ENCODE measurements around the gene PEAK1. TPM values are rescaled to one million over a fixed set of nuclear protein-coding genes. Genes with fewer than 3 reads are reported as not detected.

Gene PEAK1
- total and polyA plus RNA-seq, 9 of the 15 experiments (the other 6 are each of a cell fraction or from before 2014, with no cell fraction given), result 0.99 to 22.4 (median 10.8) TPM

- TF ChIP-seq MGA (IDR thresholded peaks at IDR 0.05), result no peak
- TF ChIP-seq ZNF551 (CRISPR knock-in tag; IDR thresholded peaks at IDR 0.05), result no peak
- TF ChIP-seq, protein P1, sequence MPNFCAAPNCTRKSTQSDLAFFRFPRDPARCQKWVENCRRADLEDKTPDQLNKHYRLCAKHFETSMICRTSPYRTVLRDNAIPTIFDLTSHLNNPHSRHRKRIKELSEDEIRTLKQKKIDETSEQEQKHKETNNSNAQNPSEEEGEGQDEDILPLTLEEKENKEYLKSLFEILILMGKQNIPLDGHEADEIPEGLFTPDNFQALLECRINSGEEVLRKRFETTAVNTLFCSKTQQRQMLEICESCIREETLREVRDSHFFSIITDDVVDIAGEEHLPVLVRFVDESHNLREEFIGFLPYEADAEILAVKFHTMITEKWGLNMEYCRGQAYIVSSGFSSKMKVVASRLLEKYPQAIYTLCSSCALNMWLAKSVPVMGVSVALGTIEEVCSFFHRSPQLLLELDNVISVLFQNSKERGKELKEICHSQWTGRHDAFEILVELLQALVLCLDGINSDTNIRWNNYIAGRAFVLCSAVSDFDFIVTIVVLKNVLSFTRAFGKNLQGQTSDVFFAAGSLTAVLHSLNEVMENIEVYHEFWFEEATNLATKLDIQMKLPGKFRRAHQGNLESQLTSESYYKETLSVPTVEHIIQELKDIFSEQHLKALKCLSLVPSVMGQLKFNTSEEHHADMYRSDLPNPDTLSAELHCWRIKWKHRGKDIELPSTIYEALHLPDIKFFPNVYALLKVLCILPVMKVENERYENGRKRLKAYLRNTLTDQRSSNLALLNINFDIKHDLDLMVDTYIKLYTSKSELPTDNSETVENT (CRISPR knock-in tag; IDR thresholded peaks at IDR 0.05), result no peak
- no peak for TF ChIP-seq NCOA1 (IDR thresholded peaks at IDR 0.05; ENCODE audit: low read depth)
- no peak for TF ChIP-seq ZNF311 (CRISPR knock-in tag; IDR thresholded peaks at IDR 0.05)
- TF ChIP-seq NFRKB (IDR thresholded peaks at IDR 0.05; ENCODE audit: low read depth), result no peak
- TF ChIP-seq, protein P2, sequence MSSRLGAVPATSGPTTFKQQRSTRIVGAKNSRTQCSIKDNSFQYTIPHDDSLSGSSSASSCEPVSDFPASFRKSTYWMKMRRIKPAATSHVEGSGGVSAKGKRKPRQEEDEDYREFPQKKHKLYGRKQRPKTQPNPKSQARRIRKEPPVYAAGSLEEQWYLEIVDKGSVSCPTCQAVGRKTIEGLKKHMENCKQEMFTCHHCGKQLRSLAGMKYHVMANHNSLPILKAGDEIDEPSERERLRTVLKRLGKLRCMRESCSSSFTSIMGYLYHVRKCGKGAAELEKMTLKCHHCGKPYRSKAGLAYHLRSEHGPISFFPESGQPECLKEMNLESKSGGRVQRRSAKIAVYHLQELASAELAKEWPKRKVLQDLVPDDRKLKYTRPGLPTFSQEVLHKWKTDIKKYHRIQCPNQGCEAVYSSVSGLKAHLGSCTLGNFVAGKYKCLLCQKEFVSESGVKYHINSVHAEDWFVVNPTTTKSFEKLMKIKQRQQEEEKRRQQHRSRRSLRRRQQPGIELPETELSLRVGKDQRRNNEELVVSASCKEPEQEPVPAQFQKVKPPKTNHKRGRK (tag; IDR thresholded peaks at IDR 0.05), result no peak
- no peak for TF ChIP-seq FOXJ3 (CRISPR knock-in tag; IDR thresholded peaks at IDR 0.05)
- no peak for TF ChIP-seq CREBBP (IDR thresholded peaks at IDR 0.05; ENCODE audit: low read depth, low read length)
Observed at GRCh38 chr15:77096138-77096537, 323.8 kb downstream of the PEAK1 start (continued).

Measured in K562 (cell line).